IMR-90 (cell line): Measurements from ENCODE around the gene SPATA9. TPM values are rescaled to one million over a fixed set of nuclear protein-coding genes. Genes with fewer than 3 reads are reported as not detected.

Source experiments
- ATAC-seq: fragments of 200-7000 bp; cut with Tn5 transposase; 2 replicates; pipeline ENCODE4 v1.9.1; 2020; ENCODE audit warnings: low read depth, mild to moderate bottlenecking, moderate library complexity
- BruUV-seq: library from RNA; stranded (reverse); fragments of 400-500 nt; replicated peaks from 2 replicates; lab custom pipeline; 2021; lab: Mats Ljungman, UMichigan
- CTCF ChIA-PET: fragments of 300-600 bp; formaldehyde crosslinking; extraction: SDS; loops from one replicate; lab custom pipeline; 2021; ENCODE audit warnings: antibody characterized with exemption; lab: Yijun Ruan, JAX
- POLR2A ChIA-PET: fragments of 300-600 bp; sonication (Branson Sonifier 250); formaldehyde crosslinking; loops from one replicate; lab custom pipeline; 2022; ENCODE audit warnings: antibody characterized with exemption; ENCODE audit not compliant: unreplicated experiment; lab: Charles Lee
- DNase-seq: peaks from one replicate; pipeline ENCODE4 v3.0.0; 2013
- H2AFZ ChIP-seq: replicated peaks from 2 replicates; pipeline ENCODE3; 2013; ENCODE audit warnings: low read length, mild to moderate bottlenecking; ENCODE audit not compliant: poor library complexity
- H2AK5ac ChIP-seq: 2 replicates; pipeline ENCODE4 v1.6.1; 2013; ENCODE audit warnings: low read depth, low read length, inconsistent platforms
- H2AK9ac ChIP-seq: replicated peaks from 2 replicates; pipeline ENCODE3; 2013; ENCODE audit warnings: mild to moderate bottlenecking, low read depth, low read length, moderate library complexity; ENCODE audit not compliant: poor library complexity
- H2BK120ac ChIP-seq: 2 replicates; pipeline ENCODE4 v1.6.1; 2013; ENCODE audit warnings: low read depth, low read length, inconsistent platforms
- H2BK15ac ChIP-seq: 3 replicates; pipeline ENCODE4 v1.6.1; 2013; ENCODE audit warnings: low read depth, low read length, inconsistent platforms
- H2BK20ac ChIP-seq: 2 replicates; pipeline ENCODE4 v1.6.1; 2013; ENCODE audit warnings: low read depth, mild to moderate bottlenecking, inconsistent platforms, low read length, moderate library complexity
- H2BK5ac ChIP-seq: 2 replicates; pipeline ENCODE4 v1.6.1; 2013; ENCODE audit warnings: mild to moderate bottlenecking, low read depth, low read length, inconsistent platforms; ENCODE audit not compliant: poor library complexity, severe bottlenecking
- H3K14ac ChIP-seq: replicated peaks from 2 replicates; pipeline ENCODE4 v1.6.1; 2013; ENCODE audit warnings: low read depth, low read length, inconsistent platforms
- H3K18ac ChIP-seq: 2 replicates; pipeline ENCODE4 v1.6.1; 2013; ENCODE audit warnings: low read depth, low read length, control low read depth
- H3K23ac ChIP-seq: 2 replicates; pipeline ENCODE4 v1.6.1; 2013; ENCODE audit warnings: low read depth, low read length, inconsistent platforms
- H3K27ac ChIP-seq: 2 replicates; pipeline ENCODE4 v1.5.1; 2013; ENCODE audit warnings: mild to moderate bottlenecking, control low read depth, low read length; ENCODE audit not compliant: insufficient read depth
- H3K27me3 ChIP-seq: 2 replicates; pipeline ENCODE4 v1.6.1; 2013; ENCODE audit warnings: low read length; ENCODE audit not compliant: control insufficient read depth, insufficient read depth
- H3K36me3 ChIP-seq: 2 replicates; pipeline ENCODE4 v1.6.1; 2013; ENCODE audit warnings: low read length, mixed read lengths; ENCODE audit not compliant: control insufficient read depth, insufficient read depth
- H3K4ac ChIP-seq: 2 replicates; pipeline ENCODE4 v1.6.1; 2013; ENCODE audit warnings: low read depth, low read length, inconsistent platforms
- H3K4me1 ChIP-seq: 2 replicates; pipeline ENCODE4 v1.6.1; 2013; ENCODE audit warnings: low read length, mixed read lengths; ENCODE audit not compliant: control insufficient read depth, insufficient read depth
- H3K4me2 ChIP-seq: 2 replicates; pipeline ENCODE4 v1.6.1; 2013; ENCODE audit warnings: low read depth, mild to moderate bottlenecking, control low read depth, low read length, moderate library complexity
- H3K4me3 ChIP-seq: 2 replicates; pipeline ENCODE4 v1.5.1; 2013; ENCODE audit warnings: low read depth, mild to moderate bottlenecking, control low read depth, low read length, moderate library complexity; ENCODE audit not compliant: insufficient read depth
- H3K56ac ChIP-seq: 2 replicates; pipeline ENCODE4 v1.6.1; 2013; ENCODE audit warnings: low read length, inconsistent platforms; ENCODE audit not compliant: insufficient read depth; ENCODE audit errors: extremely low read depth
- H3K79me1 ChIP-seq, 2 experiments: 2 replicates each; pipeline ENCODE4 v1.6.1; 2013; ENCODE audit warnings: low read length in 2 of 2, inconsistent platforms in 1 of 2, low read depth in 1 of 2
- H3K9ac ChIP-seq: 2 replicates; pipeline ENCODE4 v1.6.1; 2013; ENCODE audit warnings: low read depth, low read length, control low read depth
- H3K9me1 ChIP-seq: 2 replicates; pipeline ENCODE4 v1.6.1; 2013; ENCODE audit warnings: low read length, inconsistent platforms; ENCODE audit not compliant: insufficient read depth
- H3K9me3 ChIP-seq: 2 replicates; pipeline ENCODE4 v1.6.1; 2013; ENCODE audit warnings: low read length; ENCODE audit not compliant: control insufficient read depth, insufficient read depth
- H4K20me1 ChIP-seq: 2 replicates; pipeline ENCODE4 v1.6.1; 2013; ENCODE audit warnings: low read length, inconsistent platforms; ENCODE audit not compliant: insufficient read depth
- H4K5ac ChIP-seq: 2 replicates; pipeline ENCODE4 v1.6.1; 2013; ENCODE audit warnings: mild to moderate bottlenecking, low read depth, low read length, control low read depth
- H4K8ac ChIP-seq, 2 experiments: 2 replicates each; pipeline ENCODE4 v1.6.1; 2013; ENCODE audit warnings: low read depth in 2 of 2, low read length in 2 of 2, control low read depth in 1 of 2, inconsistent platforms in 1 of 2
- H4K91ac ChIP-seq: 2 replicates; pipeline ENCODE4 v1.6.1; 2013; ENCODE audit warnings: low read depth, low read length, inconsistent platforms; ENCODE audit not compliant: insufficient read depth
- MXI1 ChIP-seq: IDR thresholded peaks from 2 replicates; pipeline ENCODE4 v1.6.1; 2012; ENCODE audit warnings: low read depth, mild to moderate bottlenecking, low read length, moderate library complexity, borderline replicate concordance
- USF2 ChIP-seq: fragments of 150-350 bp; IDR thresholded peaks from 2 replicates; pipeline ENCODE4 v1.6.1; 2017; ENCODE audit warnings: mild to moderate bottlenecking, antibody characterized with exemption, low read length, low read depth
- WGBS, 2 experiments: methylation state at CpG; one replicate each; pipeline versions ENCODE4 v1.1.5 to v1.1.7; 2013; ENCODE audit warnings: missing lambda C conversion rate in 2 of 2; ENCODE audit not compliant: insufficient read length in 1 of 2; ENCODE audit errors: extremely low coverage in 2 of 2; 5-methylcytosine and 5-hydroxymethylcytosine counted together
- dilution Hi-C: fragments of 300-500 bp; cut with HindIII; formaldehyde crosslinking; loops from one replicate; pipeline ENCODE4 v1.14.3; 2018; ENCODE audit warnings: low sequenced_read_pairs; ENCODE audit not compliant: unreplicated experiment
- in situ Hi-C: fragments of 300-500 bp; cut with MboI; formaldehyde crosslinking; loops from 3 replicates; pipeline ENCODE4 v1.14.3; 2019; ENCODE audit warnings: low sequenced_read_pairs, inconsistent platforms, mixed read lengths
- intact Hi-C: fragments of 100-400 bp; cut with micrococcal nuclease; formaldehyde crosslinking; loops from 2 replicates; pipeline ENCODE4 v1.10.0; 2022
- polyA plus RNA-seq, 3 experiments: library from polyadenylated mRNA; depleted of rRNA; stranded (reverse); fragments of >200 nt; gene quantifications; 2 replicates each; pipeline ENCODE4 v1.2.3, GENCODE V29; 2012; ENCODE audit warnings: low replicate concordance in 1 of 3
- total RNA-seq: library from RNA; depleted of rRNA; stranded (reverse); fragments of >200 nt; gene quantifications from 2 replicates; pipeline ENCODE4 v1.2.3, GENCODE V29; 2012

Gene SPATA9
- total and polyA plus RNA-seq, 2 of the 4 experiments (the other 2 are of a cell fraction): 0.72 to 0.86 TPM

- no TSS peak for BruUV-seq
- in situ Hi-C loops: loop anchor here (25.0 kb wide), 1 partner anchor 674 kb away; no protein-coding TSS in a partner anchor
- CTCF ChIA-PET: no interaction called here
Observed at GRCh38 chr5:95638632-95639031, 44.2 kb downstream of the SPATA9 start.

More at GRCh38 chr5:95638632-95639031, 44.2 kb downstream of the SPATA9 start:
- POLR2A ChIA-PET: no interaction called here
- dilution Hi-C loops: no loop called here
- H2AFZ ChIP-seq: no peak overlapping the region
- no peak overlapping the region for H3K27ac ChIP-seq
- no peak overlapping the region for H3K23ac ChIP-seq
- no peak overlapping the region for H2AK9ac ChIP-seq
- no peak overlapping the region; the same call in 1 of the 2 replicates for H3K4me2 ChIP-seq
- H3K56ac ChIP-seq: no peak overlapping the region
- intact Hi-C loops: no loop called here
- no peak for DNase-seq
- no peak overlapping the region for H2BK15ac ChIP-seq
- H3K9me1 ChIP-seq: no peaks in the 10 kb centered on the region
- TF ChIP-seq USF2 (no peak), MXI1 (no peak)
- no peak overlapping the region for H2AK5ac ChIP-seq
- no peak for ATAC-seq
- H3K18ac ChIP-seq: no peak overlapping the region
- no peak overlapping the region for H2BK120ac ChIP-seq
- H3K9me3 ChIP-seq: no peaks in the 10 kb centered on the region
- 100% methylated on average over 1 of the region's 3 CpGs; no CpG with 5 or more reads in 1 of the 2 experiments for WGBS, 2 experiments
- H3K14ac ChIP-seq: no peak overlapping the region
- H3K36me3 ChIP-seq: no peaks in the 10 kb centered on the region
- H3K4me3 ChIP-seq: no peak overlapping the region
- no peaks in the 10 kb centered on the region for H3K79me1 ChIP-seq
- no peak overlapping the region for H2BK5ac ChIP-seq
- H4K8ac ChIP-seq: peak overlapping the region in 1 of 2 experiments; percentile 42; a peak in 1 of 4 replicates
- no peak overlapping the region for H2BK20ac ChIP-seq
- no peak overlapping the region for H3K4ac ChIP-seq
- H4K91ac ChIP-seq: no peak overlapping the region
- H3K9ac ChIP-seq: no peak overlapping the region
- no peaks in the 10 kb centered on the region for H3K4me1 ChIP-seq
- no peaks in the 10 kb centered on the region; the same call in 1 of the 2 replicates for H3K27me3 ChIP-seq
- no peaks in the 10 kb centered on the region for H4K20me1 ChIP-seq
- H4K5ac ChIP-seq: no peak overlapping the region
